Measurements from ENCODE around the gene ACTR5.

DNA sequence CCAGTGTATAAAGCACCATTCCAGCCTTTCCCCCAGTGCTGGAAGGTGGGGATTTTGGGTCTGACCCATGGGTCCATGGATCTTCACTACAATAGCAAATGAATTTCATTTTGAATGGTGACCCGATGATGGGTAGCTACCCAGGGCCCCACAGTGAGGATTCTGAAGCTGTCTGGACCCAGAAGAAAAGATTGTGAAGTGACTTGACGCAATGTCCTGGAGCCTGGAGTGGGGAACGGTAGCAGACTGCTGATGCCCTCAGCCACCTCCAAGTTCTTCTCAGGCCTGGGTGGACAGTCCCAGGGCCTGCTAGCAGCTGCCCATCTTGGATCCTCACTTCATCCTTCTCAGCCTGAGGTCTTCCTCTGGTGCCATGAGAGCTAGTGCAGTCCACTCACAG, 47.3 kb upstream of the ACTR5 start:
- TF ChIP-seq, protein P1, sequence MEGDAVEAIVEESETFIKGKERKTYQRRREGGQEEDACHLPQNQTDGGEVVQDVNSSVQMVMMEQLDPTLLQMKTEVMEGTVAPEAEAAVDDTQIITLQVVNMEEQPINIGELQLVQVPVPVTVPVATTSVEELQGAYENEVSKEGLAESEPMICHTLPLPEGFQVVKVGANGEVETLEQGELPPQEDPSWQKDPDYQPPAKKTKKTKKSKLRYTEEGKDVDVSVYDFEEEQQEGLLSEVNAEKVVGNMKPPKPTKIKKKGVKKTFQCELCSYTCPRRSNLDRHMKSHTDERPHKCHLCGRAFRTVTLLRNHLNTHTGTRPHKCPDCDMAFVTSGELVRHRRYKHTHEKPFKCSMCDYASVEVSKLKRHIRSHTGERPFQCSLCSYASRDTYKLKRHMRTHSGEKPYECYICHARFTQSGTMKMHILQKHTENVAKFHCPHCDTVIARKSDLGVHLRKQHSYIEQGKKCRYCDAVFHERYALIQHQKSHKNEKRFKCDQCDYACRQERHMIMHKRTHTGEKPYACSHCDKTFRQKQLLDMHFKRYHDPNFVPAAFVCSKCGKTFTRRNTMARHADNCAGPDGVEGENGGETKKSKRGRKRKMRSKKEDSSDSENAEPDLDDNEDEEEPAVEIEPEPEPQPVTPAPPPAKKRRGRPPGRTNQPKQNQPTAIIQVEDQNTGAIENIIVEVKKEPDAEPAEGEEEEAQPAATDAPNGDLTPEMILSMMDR (IDR thresholded peaks at IDR 0.05), result no peak
- TF ChIP-seq POLR2A (IDR thresholded peaks at IDR 0.05), result no peak
